Lung (tissue), 12 donors: ENCODE data around the gene DDX10. TPM values are rescaled to one million over a fixed set of nuclear protein-coding genes. Genes with fewer than 3 reads are reported as not detected.

Experiments used
- ATAC-seq: fragments of 200-7000 bp; cut with Tn5 transposase; one replicate; pipeline ENCODE4 v1.9.1; 2020; ENCODE audit warnings: moderate number of reproducible peaks; ENCODE audit not compliant: insufficient read depth, low FRiP score
- DNase-seq, 3 donors: peaks; one replicate each; pipeline ENCODE4 v3.0.0-alpha.2; 2013 to 2017
- H3K27ac ChIP-seq, 2 donors: one replicate each; pipeline ENCODE4 v1.5.1; 2013; ENCODE audit warnings: mild to moderate bottlenecking in 2 of 2, moderate library complexity in 2 of 2, control low read depth in 1 of 2, inconsistent platforms in 1 of 2, low read depth in 1 of 2, low read length in 1 of 2
- H3K27me3 ChIP-seq, 3 donors: one replicate each; pipeline ENCODE4 v1.5.1; 2013; ENCODE audit warnings: low read length in 2 of 3; ENCODE audit not compliant: control insufficient read depth in 3 of 3, insufficient read depth in 3 of 3
- H3K36me3 ChIP-seq, 4 donors: one replicate each; pipeline ENCODE4 v1.5.1; 2013; ENCODE audit warnings: low read length in 4 of 4, mild to moderate bottlenecking in 1 of 4, moderate library complexity in 1 of 4; ENCODE audit not compliant: control insufficient read depth in 4 of 4, insufficient read depth in 4 of 4
- H3K4me1 ChIP-seq, 5 donors: one replicate each; pipeline ENCODE4 v1.5.1; 2013; ENCODE audit warnings: low read length in 5 of 5, mild to moderate bottlenecking in 2 of 5, moderate library complexity in 1 of 5; ENCODE audit not compliant: control insufficient read depth in 5 of 5, insufficient read depth in 5 of 5
- H3K4me3 ChIP-seq: one replicate; pipeline ENCODE4 v1.5.1; 2013; ENCODE audit warnings: mild to moderate bottlenecking, control low read depth, moderate library complexity
- H3K9ac ChIP-seq, 2 donors: one replicate each; pipeline ENCODE4 v1.5.1; 2013; ENCODE audit warnings: low read length in 2 of 2, control low read depth in 1 of 2; ENCODE audit not compliant: insufficient read depth in 1 of 2
- H3K9me3 ChIP-seq, 4 donors: one replicate each; pipeline ENCODE4 v1.5.1; 2013; ENCODE audit warnings: low read length in 3 of 4, mild to moderate bottlenecking in 1 of 4, moderate library complexity in 1 of 4; ENCODE audit not compliant: control insufficient read depth in 4 of 4, insufficient read depth in 3 of 4
- WGBS, 2 donors: extraction: QIAGEN DNeasy Blood & Tissue Kit; methylation state at CpG; one replicate each; pipeline ENCODE4 v1.1.7; 2013; 5-methylcytosine and 5-hydroxymethylcytosine counted together
- polyA plus RNA-seq, 2 donors: library from polyadenylated mRNA; stranded (reverse); fragments of 200-250 nt; gene quantifications; one replicate each; pipeline ENCODE4 v1.2.1, GENCODE V29; 2013
- total RNA-seq, 2 donors: library from RNA; depleted of rRNA in 1 of 2; stranded (reverse); fragments of >200 nt in 1 of 2; gene quantifications; one replicate each; pipeline ENCODE4 v1.2.1, GENCODE V29; 2014 to 2021
- TF ChIP-seq, protein P1 (sequence below): IDR thresholded peaks from 2 replicates; pipeline ENCODE4 v1.5.1; 2012; ENCODE audit warnings: mild to moderate bottlenecking; ENCODE audit errors: control extremely low read depth, extremely low read depth
- donor health status: control.
- donor health status: control.
- donor health status: Bipolar disorder and iron deficiency.
- donor health status: healthy.
- donor health status: DM: yes; HTN: yes; CAD: no.

Gene DDX10
- total and polyA plus RNA-seq, 4 donors, result 13.9 to 30.5 (median 18.8) TPM

DNA sequence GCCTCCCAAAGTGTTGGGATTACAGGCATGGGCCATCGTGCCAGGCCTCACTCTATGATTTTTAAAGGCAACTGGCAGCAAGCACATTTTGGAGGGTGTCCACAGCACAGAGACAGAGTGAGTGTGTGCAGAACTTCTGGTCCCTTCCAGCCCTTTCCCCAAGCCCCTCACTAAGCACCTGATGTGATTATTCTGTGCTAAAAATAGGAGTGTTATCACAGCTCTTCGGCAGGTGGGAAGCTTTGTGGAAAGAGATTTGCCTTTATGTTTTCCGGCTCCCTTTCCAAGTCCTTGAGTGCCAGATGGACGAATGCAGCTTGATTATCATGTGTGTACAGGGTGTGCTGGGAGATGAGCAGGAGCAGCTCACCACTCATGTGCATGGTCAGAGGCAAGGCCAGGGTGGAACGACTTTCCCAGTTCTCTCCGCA, 310.8 kb downstream of the DDX10 start:
- no peaks in the 10 kb centered on the region for H3K36me3 ChIP-seq
- DNase-seq (no peak), ATAC-seq (no peak)
- H3K4me3 ChIP-seq, result no peak overlapping the region
- no peaks in the 10 kb centered on the region for H3K27me3 ChIP-seq
- peaks cover 0 to 5% (median 0%) of the 10 kb centered on the region in 4 donors for H3K9me3 ChIP-seq
- no peak overlapping the region for H3K9ac ChIP-seq
- H3K27ac ChIP-seq, result no peak overlapping the region
- WGBS, 2 donors, result 72 to 80% methylated on average over 6 of the region's 6 CpGs
- TF ChIP-seq, protein P1, sequence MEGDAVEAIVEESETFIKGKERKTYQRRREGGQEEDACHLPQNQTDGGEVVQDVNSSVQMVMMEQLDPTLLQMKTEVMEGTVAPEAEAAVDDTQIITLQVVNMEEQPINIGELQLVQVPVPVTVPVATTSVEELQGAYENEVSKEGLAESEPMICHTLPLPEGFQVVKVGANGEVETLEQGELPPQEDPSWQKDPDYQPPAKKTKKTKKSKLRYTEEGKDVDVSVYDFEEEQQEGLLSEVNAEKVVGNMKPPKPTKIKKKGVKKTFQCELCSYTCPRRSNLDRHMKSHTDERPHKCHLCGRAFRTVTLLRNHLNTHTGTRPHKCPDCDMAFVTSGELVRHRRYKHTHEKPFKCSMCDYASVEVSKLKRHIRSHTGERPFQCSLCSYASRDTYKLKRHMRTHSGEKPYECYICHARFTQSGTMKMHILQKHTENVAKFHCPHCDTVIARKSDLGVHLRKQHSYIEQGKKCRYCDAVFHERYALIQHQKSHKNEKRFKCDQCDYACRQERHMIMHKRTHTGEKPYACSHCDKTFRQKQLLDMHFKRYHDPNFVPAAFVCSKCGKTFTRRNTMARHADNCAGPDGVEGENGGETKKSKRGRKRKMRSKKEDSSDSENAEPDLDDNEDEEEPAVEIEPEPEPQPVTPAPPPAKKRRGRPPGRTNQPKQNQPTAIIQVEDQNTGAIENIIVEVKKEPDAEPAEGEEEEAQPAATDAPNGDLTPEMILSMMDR, result no peak
- no peaks in the 10 kb centered on the region for H3K4me1 ChIP-seq

DNA sequence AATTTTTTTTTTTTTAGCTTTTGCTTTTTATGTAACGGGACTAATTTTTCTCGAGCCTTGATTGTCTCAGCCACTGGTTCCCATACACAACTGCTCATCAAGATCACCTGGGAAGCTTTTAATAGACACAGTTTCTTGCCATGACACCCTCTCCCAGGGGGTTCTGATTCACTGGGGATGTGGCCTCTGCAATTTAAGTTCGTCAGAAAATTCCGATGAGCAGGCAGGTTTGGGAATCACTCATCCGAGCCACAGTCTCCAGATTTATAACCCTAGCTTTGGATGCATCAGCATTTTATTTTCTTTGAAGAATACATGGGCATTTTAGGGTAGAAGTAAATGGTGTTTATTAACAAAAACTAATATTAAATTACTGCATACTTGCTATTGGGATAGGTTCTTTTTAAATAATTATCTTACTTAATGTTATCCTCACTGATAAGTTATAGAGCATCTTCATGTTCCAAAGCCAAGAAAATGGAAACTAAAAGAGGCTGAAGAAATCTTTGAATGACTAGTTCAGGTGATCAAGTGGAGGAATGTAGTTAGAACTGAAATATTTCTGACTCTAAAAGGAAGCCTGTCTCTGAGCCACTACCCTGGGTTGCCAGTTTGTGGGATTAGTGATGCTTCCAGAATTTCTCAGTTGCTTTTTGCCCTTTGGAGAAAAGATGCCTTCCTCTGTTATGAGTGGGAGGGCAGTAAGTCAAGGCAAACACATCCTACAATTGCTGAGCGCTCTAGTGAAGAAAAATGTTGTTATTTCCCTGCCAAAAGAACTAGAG, 319.0 kb downstream of the DDX10 start:
- Histone ChIP-seq H3K27ac (no peak overlapping the region), H3K4me3 (no peak overlapping the region), H3K9me3 (peaks cover 0 to 5% (median 0%) of the 10 kb centered on the region in 4 donors), H3K9ac (no peak overlapping the region), H3K4me1 (peaks cover 0 to 3% (median 0%) of the 10 kb centered on the region in 5 donors), H3K36me3 (no peaks in the 10 kb centered on the region), H3K27me3 (no peaks in the 10 kb centered on the region)
- ATAC-seq (no peak), DNase-seq (no peak)
- WGBS, 2 donors, result 74 to 89% methylated on average over 6 of the region's 6 CpGs
- TF ChIP-seq, protein P1, result no peak

DNA sequence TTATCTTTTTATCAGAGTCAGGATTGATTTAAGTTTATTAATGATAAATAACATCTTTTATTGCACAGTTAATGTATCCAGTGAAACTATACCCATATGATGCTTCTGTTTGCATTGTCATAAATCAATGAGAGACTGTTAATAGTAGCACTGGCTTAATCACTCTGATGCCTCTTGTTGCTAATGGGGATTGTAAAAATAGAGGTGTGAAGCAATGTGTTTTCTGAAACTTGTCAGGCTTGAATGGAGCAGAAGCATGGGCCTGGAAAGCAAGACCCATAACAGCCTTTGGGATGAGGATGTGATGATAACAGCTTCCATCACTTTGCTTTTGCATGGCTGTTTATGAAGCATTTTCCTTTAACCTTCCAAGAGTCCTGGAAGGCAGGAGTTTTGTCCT, 319.7 kb downstream of the DDX10 start:
- Histone ChIP-seq H3K27ac (no peak overlapping the region), H3K36me3 (no peaks in the 10 kb centered on the region), H3K4me1 (peaks cover 0 to 3% (median 0%) of the 10 kb centered on the region in 5 donors), H3K9ac (no peak overlapping the region), H3K27me3 (no peaks in the 10 kb centered on the region), H3K9me3 (peaks cover 0 to 5% (median 0%) of the 10 kb centered on the region in 4 donors), H3K4me3 (no peak overlapping the region)
- ATAC-seq (no peak), DNase-seq (no peak)
- TF ChIP-seq, protein P1, result no peak
